GM21360 (cell line): ENCODE data around the gene CADM1.

Experiments used
- ATAC-seq: cut with Tn5 transposase; IDR thresholded peaks from one replicate; pipeline ENCODE4 v1.9.1; 2021; ENCODE audit warnings: mild to moderate bottlenecking, moderate library complexity; ENCODE audit not compliant: unreplicated experiment

Gene CADM1

GRCh38 chr11:115290479-115290878 is 213.7 kb downstream of the CADM1 start:
- no peak for ATAC-seq

- no peak for ATAC-seq
These were observed 216.9 kb downstream of the CADM1 start for GRCh38 chr11:115287266-115287665.

GRCh38 chr11:115286614-115287013 is 217.6 kb downstream of the CADM1 start:
- no peak for ATAC-seq

- no peak for ATAC-seq
These were observed 219.4 kb downstream of the CADM1 start for GRCh38 chr11:115284773-115285172.

GRCh38 chr11:115282923-115283322 is 221.3 kb downstream of the CADM1 start:
- no peak for ATAC-seq

DNA sequence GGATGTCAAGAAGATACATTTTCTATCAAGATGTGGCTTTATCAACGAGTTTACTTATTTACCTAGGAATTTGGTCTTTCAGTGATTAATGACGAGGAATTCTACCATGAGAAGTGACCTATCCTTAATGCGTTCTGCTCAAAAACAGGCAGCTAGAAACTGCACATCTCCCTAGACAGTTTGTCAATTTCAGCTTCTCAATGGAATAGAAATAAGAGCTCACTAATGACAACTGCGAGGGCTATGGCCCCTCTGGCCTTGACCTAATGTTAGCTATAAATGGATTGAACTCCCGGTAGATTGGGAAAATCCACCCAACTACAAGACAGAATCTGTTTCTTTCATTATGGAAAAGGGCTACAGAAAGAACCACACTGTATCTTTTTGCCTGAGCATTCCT is 223.4 kb downstream of the CADM1 start:
- no peak for ATAC-seq

GRCh38 chr11:115279813-115280761 is 224.1 kb downstream of the CADM1 start:
- ATAC-seq = no peak

GRCh38 chr11:115276799-115277198 is 227.4 kb downstream of the CADM1 start:
- no peak for ATAC-seq

GRCh38 chr11:115276191-115276590 is 228.0 kb downstream of the CADM1 start:
- ATAC-seq = no peak

GRCh38 chr11:115275045-115275444 is 229.2 kb downstream of the CADM1 start:
- ATAC-seq = no peak

- no peak for ATAC-seq
These were observed 231.3 kb downstream of the CADM1 start for GRCh38 chr11:115272925-115273324.

GRCh38 chr11:115271643-115272042 is 232.6 kb downstream of the CADM1 start:
- ATAC-seq = no peak

- no peak for ATAC-seq
These were observed 234.8 kb downstream of the CADM1 start for GRCh38 chr11:115269191-115269950.

GRCh38 chr11:115267871-115268270 is 236.3 kb downstream of the CADM1 start:
- no peak for ATAC-seq

GRCh38 chr11:115267238-115267781 is 236.9 kb downstream of the CADM1 start:
- ATAC-seq = no peak

DNA sequence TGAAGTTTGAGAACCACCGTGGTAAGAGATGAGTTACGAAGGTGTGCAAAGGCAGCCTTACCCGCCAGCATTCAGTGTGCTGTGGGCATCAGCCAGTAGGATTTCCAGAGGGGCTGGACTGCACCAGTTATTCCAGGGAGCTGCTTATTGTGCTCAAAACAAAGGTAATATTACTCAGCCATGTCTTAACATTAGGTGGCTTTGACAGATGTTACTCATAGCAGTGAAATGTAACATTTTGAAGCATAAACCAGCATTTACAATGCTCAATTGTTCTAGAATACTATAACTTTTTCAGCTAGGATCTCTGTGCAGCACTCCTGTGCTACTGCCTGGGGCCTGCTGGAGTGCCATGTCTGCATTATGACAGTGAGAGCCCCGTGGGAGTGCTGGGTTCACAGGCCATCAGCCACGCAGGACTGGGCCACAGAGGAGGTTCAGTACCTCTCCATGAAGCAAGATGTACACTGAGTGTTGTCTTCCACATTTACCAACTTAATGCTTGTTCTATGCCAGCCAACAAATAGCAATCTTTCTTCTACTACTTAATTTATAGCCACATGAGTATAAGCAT is 238.1 kb downstream of the CADM1 start:
- no peak for ATAC-seq

GRCh38 chr11:115263799-115264656 is 240.2 kb downstream of the CADM1 start:
- no peak for ATAC-seq

- no peak for ATAC-seq
These were observed 246.0 kb downstream of the CADM1 start for GRCh38 chr11:115258216-115258615.

DNA sequence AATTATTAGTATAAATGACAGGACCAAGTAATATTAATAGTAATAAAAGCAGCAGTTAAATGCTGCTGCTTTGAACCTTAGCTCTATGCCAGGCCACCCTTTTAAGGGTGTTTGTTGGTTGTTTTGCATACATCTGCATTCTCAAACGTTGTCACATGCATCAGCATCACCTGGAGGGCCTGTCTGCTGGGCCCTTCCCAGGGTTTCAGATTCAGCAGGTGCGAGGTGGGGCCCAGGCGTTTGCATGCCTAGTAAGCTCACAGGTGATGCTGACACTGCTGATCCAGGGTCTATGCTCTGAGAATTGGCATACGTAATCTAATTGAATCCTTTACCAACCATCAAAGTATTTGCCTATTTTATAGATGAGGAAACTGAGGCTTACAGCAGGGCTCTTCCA is 246.5 kb downstream of the CADM1 start:
- no peak for ATAC-seq

GRCh38 chr11:115257270-115257669 is 246.9 kb downstream of the CADM1 start:
- no peak for ATAC-seq
